Heart left ventricle (tissue), 13 donors: ENCODE measurements around the gene SLC4A2.
"Not testable (repeated sequence)": the region's sequence is repeated elsewhere in the genome, so short reads cannot be mapped to it uniquely, and the experiment has no call there.

Experiments used
- POLR2A ChIP-seq, 2 donors: fragments of 450-650 bp; IDR thresholded peaks; one replicate each; pipeline ENCODE4 v1.6.1; 2017; ENCODE audit warnings: antibody characterized with exemption in 2 of 2, mild to moderate bottlenecking in 2 of 2, moderate library complexity in 2 of 2
- TF ChIP-seq, protein P1 (sequence below), 12 donors: fragments of 200-600 bp; sonication (generic) in 4 of 12; IDR thresholded peaks; one replicate each; pipeline versions ENCODE4 v1.5.0 to v1.8.0; 2018 to 2022; ENCODE audit warnings: antibody characterized with exemption in 12 of 12, mild to moderate bottlenecking in 5 of 12
- donor health status: ischemic (EF 13 %, LVEDD 7.1; RV severe dilation, severe dysfunction).
- donor health status: DM: no; HTN: yes; CAD: no.
- donor health status: DM: no; HTN: no; CAD: no.
- donor health status: ischemic (EF 25% LVEDD 6.9; RV normal size, moderate dysfunction).
- donor health status: ischemic (EF 25% LVEDD 5.7; RV mildly dilated, moderate dysfunction).
- donor health status: ischemic (EF 35%, LVEDD 5.7; RV mildly dilated, moderate dysfunction).
- donor health status: nonischemic (EF 11% LVEDD 7.7; RV severe dilation, severe dysfunction).
- donor health status: DM: yes; HTN: yes; CAD: no.
- donor health status: PGD.
- donor health status: ischemic (EF 29% LVEDD 5.4; RV normal size, mild dysfunction).
- donor health status: nonischemic (EF 23%, LVEDD 6.1; RV moderate dilation, normal function).

DNA sequence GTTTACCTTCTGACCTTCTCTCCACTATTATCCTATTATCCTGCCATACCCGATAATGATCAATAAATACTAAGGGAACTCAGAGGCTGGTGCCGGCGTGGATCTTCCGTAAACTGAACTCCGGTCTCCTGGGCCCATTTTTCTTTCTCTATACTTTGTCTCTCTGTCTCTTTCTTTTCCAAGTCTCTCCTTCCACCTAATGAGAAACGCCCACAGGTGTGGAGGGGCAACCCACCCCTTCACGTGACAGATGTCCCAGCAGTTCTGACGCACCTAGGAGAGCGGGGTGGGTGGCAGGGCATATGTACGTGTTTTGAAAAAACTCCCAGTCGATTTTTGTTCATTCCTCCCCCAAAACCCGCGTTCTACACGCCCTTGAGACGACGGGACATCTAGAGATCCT, 31.7 kb upstream of the SLC4A2 start:
- TF ChIP-seq, protein P1, sequence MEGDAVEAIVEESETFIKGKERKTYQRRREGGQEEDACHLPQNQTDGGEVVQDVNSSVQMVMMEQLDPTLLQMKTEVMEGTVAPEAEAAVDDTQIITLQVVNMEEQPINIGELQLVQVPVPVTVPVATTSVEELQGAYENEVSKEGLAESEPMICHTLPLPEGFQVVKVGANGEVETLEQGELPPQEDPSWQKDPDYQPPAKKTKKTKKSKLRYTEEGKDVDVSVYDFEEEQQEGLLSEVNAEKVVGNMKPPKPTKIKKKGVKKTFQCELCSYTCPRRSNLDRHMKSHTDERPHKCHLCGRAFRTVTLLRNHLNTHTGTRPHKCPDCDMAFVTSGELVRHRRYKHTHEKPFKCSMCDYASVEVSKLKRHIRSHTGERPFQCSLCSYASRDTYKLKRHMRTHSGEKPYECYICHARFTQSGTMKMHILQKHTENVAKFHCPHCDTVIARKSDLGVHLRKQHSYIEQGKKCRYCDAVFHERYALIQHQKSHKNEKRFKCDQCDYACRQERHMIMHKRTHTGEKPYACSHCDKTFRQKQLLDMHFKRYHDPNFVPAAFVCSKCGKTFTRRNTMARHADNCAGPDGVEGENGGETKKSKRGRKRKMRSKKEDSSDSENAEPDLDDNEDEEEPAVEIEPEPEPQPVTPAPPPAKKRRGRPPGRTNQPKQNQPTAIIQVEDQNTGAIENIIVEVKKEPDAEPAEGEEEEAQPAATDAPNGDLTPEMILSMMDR (IDR thresholded peaks at IDR 0.05), result not testable (repeated sequence)
- not testable (repeated sequence) for TF ChIP-seq POLR2A (IDR thresholded peaks at IDR 0.05)
